ENCODE measurements around the gene SLCO4A1.

The SLCO4A1 gene

GRCh38 chr20:62670156-62670555 lies 27.9 kb downstream of the SLCO4A1 start:
- no peak overlapping the region for H3K4me3 ChIP-seq (ENCODE audit: low read depth, low read length)
- TF ChIP-seq CTCF (IDR thresholded peaks at IDR 0.05; ENCODE audit: borderline replicate concordance, insufficient read depth, low read depth, low read length) = no peak

- TF ChIP-seq CTCF (IDR thresholded peaks at IDR 0.05; ENCODE audit: borderline replicate concordance, insufficient read depth, low read depth, low read length) = no peak
- H3K4me3 ChIP-seq (ENCODE audit: low read depth, low read length) = no peak overlapping the region
Measured at GRCh38 chr20:62670998-62671397, 28.7 kb downstream of the SLCO4A1 start.

- no peak overlapping the region for H3K4me3 ChIP-seq (ENCODE audit: low read depth, low read length)
- no peak for TF ChIP-seq CTCF (IDR thresholded peaks at IDR 0.05; ENCODE audit: borderline replicate concordance, insufficient read depth, low read depth, low read length)
Measured at GRCh38 chr20:62671765-62672164, 29.5 kb downstream of the SLCO4A1 start.

GRCh38 chr20:62674370-62674769 lies 32.1 kb downstream of the SLCO4A1 start:
- no peak overlapping the region for H3K4me3 ChIP-seq (ENCODE audit: low read depth, low read length)
- no peak for TF ChIP-seq CTCF (IDR thresholded peaks at IDR 0.05; ENCODE audit: borderline replicate concordance, insufficient read depth, low read depth, low read length)

GRCh38 chr20:62675156-62675876 lies 33.0 kb downstream of the SLCO4A1 start:
- no peak overlapping the region for H3K4me3 ChIP-seq (ENCODE audit: low read depth, low read length)
- TF ChIP-seq CTCF (IDR thresholded peaks at IDR 0.05; ENCODE audit: borderline replicate concordance, insufficient read depth, low read depth, low read length) = no peak

- TF ChIP-seq CTCF (IDR thresholded peaks at IDR 0.05; ENCODE audit: borderline replicate concordance, insufficient read depth, low read depth, low read length) = no peak
- H3K4me3 ChIP-seq (ENCODE audit: low read depth, low read length) = no peak overlapping the region
Measured at GRCh38 chr20:62675877-62676260, 33.6 kb downstream of the SLCO4A1 start.

- no peak overlapping the region for H3K4me3 ChIP-seq (ENCODE audit: low read depth, low read length)
Measured at GRCh38 chr20:62676976-62677375, 34.7 kb downstream of the SLCO4A1 start.

More at GRCh38 chr20:62676976-62677375, 34.7 kb downstream of the SLCO4A1 start:
- no peak for TF ChIP-seq CTCF (IDR thresholded peaks at IDR 0.05; ENCODE audit: borderline replicate concordance, insufficient read depth, low read depth, low read length)

Measured in GM12875 (cell line).